Suprapubic skin (tissue), 4 donors: ENCODE results near the gene KIAA1328. TPM values are rescaled to one million over a fixed set of nuclear protein-coding genes. Genes with fewer than 3 reads are reported as not detected.
"Not testable (repeated sequence)": the region's sequence is repeated elsewhere in the genome, so short reads cannot be mapped to it uniquely, and the experiment has no call there.

Experiments used
- DNase-seq, 2 donors: peaks; one replicate each; pipeline ENCODE4 v3.0.0-alpha.2; 2019; ENCODE audit warnings: low spot score in 2 of 2
- H3K27ac ChIP-seq: fragments of 200-600 bp; sonication (generic); one replicate; pipeline ENCODE4 v1.5.1; 2019
- H3K27me3 ChIP-seq: fragments of 200-600 bp; sonication (generic); one replicate; pipeline ENCODE4 v1.5.1; 2019
- H3K36me3 ChIP-seq: fragments of 200-600 bp; sonication (generic); one replicate; pipeline ENCODE4 v1.5.1; 2019
- H3K4me1 ChIP-seq: fragments of 200-600 bp; sonication (generic); one replicate; pipeline ENCODE4 v1.5.1; 2019
- H3K4me3 ChIP-seq: fragments of 200-600 bp; sonication (generic); one replicate; pipeline ENCODE4 v1.5.1; 2019; ENCODE audit warnings: mild to moderate bottlenecking
- H3K9me3 ChIP-seq: fragments of 200-600 bp; sonication (generic); one replicate; pipeline ENCODE4 v1.5.1; 2019
- CTCF ChIP-seq, 2 donors: fragments of 200-600 bp in 1 of 2; fragments of 450-650 bp in 1 of 2; sonication (generic) in 1 of 2; IDR thresholded peaks; one replicate each; pipeline ENCODE4 v1.5.1; 2016 to 2019; ENCODE audit warnings: antibody characterized with exemption in 2 of 2, mild to moderate bottlenecking in 1 of 2, moderate library complexity in 1 of 2
- EP300 ChIP-seq: sonication (generic); formaldehyde crosslinking; IDR thresholded peaks from one replicate; pipeline ENCODE4 v1.6.1; 2017; ENCODE audit warnings: antibody characterized with exemption
- POLR2A ChIP-seq, 2 donors: fragments of 450-650 bp; IDR thresholded peaks; one replicate each; pipeline ENCODE4 v1.6.1; 2017; ENCODE audit warnings: antibody characterized with exemption in 2 of 2, mild to moderate bottlenecking in 2 of 2, moderate library complexity in 2 of 2
- POLR2AphosphoS5 ChIP-seq, 3 donors: sonication (generic); formaldehyde crosslinking; IDR thresholded peaks; one replicate each; pipeline ENCODE4 v1.6.1; 2017; ENCODE audit warnings: antibody characterized with exemption in 3 of 3
- WGBS: methylation state at CpG from one replicate; pipeline ENCODE4 v1.1.5; 2018; 5-methylcytosine and 5-hydroxymethylcytosine counted together
- total RNA-seq, 4 donors: library from RNA; depleted of rRNA; stranded (reverse); fragments of >200 nt; gene quantifications; one replicate each; pipeline ENCODE4 v1.1.0, GENCODE V29; 2016

The KIAA1328 gene
- total RNA-seq, 4 donors from 2014 or later, result 14.5 to 55.7 (median 21.6) TPM

GRCh38 chr18:37162551-37162950 is 333.6 kb downstream of the KIAA1328 start:
- H3K9me3 ChIP-seq, result no peaks in the 10 kb centered on the region
- H3K4me1 ChIP-seq, result no peaks in the 10 kb centered on the region
- no peak for DNase-seq
- peaks cover 8% of the 10 kb centered on the region for H3K36me3 ChIP-seq
- H3K4me3 ChIP-seq, result no peak overlapping the region
- no peaks in the 10 kb centered on the region for H3K27me3 ChIP-seq
- 98% methylated on average over 1 of the region's 1 CpG for WGBS
- TF ChIP-seq EP300, result no peak
- no peak for TF ChIP-seq CTCF (IDR thresholded peaks at IDR 0.05)
- TF ChIP-seq POLR2A (IDR thresholded peaks at IDR 0.05), result no peak
- TF ChIP-seq POLR2AphosphoS5 (IDR thresholded peaks at IDR 0.05), result no peak
- no peak overlapping the region for H3K27ac ChIP-seq

- Histone ChIP-seq H3K4me3 (no peak overlapping the region), H3K36me3 (peaks cover 8% of the 10 kb centered on the region), H3K27ac (no peak overlapping the region), H3K4me1 (no peaks in the 10 kb centered on the region), H3K9me3 (no peaks in the 10 kb centered on the region), H3K27me3 (no peaks in the 10 kb centered on the region)
- WGBS, result 87% methylated on average over 4 of the region's 4 CpGs
- DNase-seq, result no peak
- TF ChIP-seq EP300 (no peak), POLR2AphosphoS5 (IDR thresholded peaks at IDR 0.05) (no peak), POLR2A (IDR thresholded peaks at IDR 0.05) (no peak), CTCF (IDR thresholded peaks at IDR 0.05) (no peak)
These were observed 334.2 kb downstream of the KIAA1328 start for GRCh38 chr18:37163119-37163518.

GRCh38 chr18:37166491-37166890 is 337.6 kb downstream of the KIAA1328 start:
- peaks cover 8% of the 10 kb centered on the region for H3K36me3 ChIP-seq
- H3K4me1 ChIP-seq, result no peaks in the 10 kb centered on the region
- H3K27ac ChIP-seq, result no peak overlapping the region
- H3K4me3 ChIP-seq, result no peak overlapping the region
- H3K27me3 ChIP-seq, result no peaks in the 10 kb centered on the region
- DNase-seq, result no peak
- TF ChIP-seq CTCF (IDR thresholded peaks at IDR 0.05), result no peak
- TF ChIP-seq POLR2A (IDR thresholded peaks at IDR 0.05), result no peak
- no peak for TF ChIP-seq EP300
- TF ChIP-seq POLR2AphosphoS5 (IDR thresholded peaks at IDR 0.05), result no peak
- 89% methylated on average over 1 of the region's 1 CpG for WGBS
- no peaks in the 10 kb centered on the region for H3K9me3 ChIP-seq

GRCh38 chr18:37166966-37167365 is 338.0 kb downstream of the KIAA1328 start:
- 88% methylated on average over 5 of the region's 6 CpGs for WGBS
- H3K27ac ChIP-seq, H3K36me3 ChIP-seq, H3K4me3 ChIP-seq, DNase-seq, H3K27me3 ChIP-seq, H3K9me3 ChIP-seq, H3K4me1 ChIP-seq: not testable (repeated sequence)

GRCh38 chr18:37170984-37171383 is 342.1 kb downstream of the KIAA1328 start:
- no peaks in the 10 kb centered on the region for H3K27me3 ChIP-seq
- TF ChIP-seq POLR2A (IDR thresholded peaks at IDR 0.05) (no peak), POLR2AphosphoS5 (IDR thresholded peaks at IDR 0.05) (no peak), EP300 (no peak), CTCF (IDR thresholded peaks at IDR 0.05) (no peak)
- no peaks in the 10 kb centered on the region for H3K36me3 ChIP-seq
- H3K27ac ChIP-seq, result no peak overlapping the region
- DNase-seq, result no peak
- no peaks in the 10 kb centered on the region for H3K4me1 ChIP-seq
- H3K4me3 ChIP-seq, result no peak overlapping the region
- H3K9me3 ChIP-seq, result no peaks in the 10 kb centered on the region

- WGBS, result 87% methylated on average over 2 of the region's 2 CpGs
- Histone ChIP-seq H3K36me3 (no peaks in the 10 kb centered on the region), H3K27me3 (no peaks in the 10 kb centered on the region), H3K9me3 (no peaks in the 10 kb centered on the region), H3K4me3 (no peak overlapping the region), H3K4me1 (no peaks in the 10 kb centered on the region), H3K27ac (no peak overlapping the region)
- DNase-seq, result no peak
- TF ChIP-seq CTCF (IDR thresholded peaks at IDR 0.05), result no peak
- no peak for TF ChIP-seq POLR2A (IDR thresholded peaks at IDR 0.05)
- TF ChIP-seq EP300, result no peak
- TF ChIP-seq POLR2AphosphoS5 (IDR thresholded peaks at IDR 0.05), result no peak
These were observed 344.5 kb downstream of the KIAA1328 start for GRCh38 chr18:37173384-37173783.
